ENCODE results near the gene SLC49A4. TPM values are rescaled to one million over a fixed set of nuclear protein-coding genes. Genes with fewer than 3 reads are reported as not detected.

The SLC49A4 gene
- total RNA-seq, 6 donors from 2014 or later, result 13.9 to 22.8 (median 20.7) TPM

- no peak for DNase-seq
- no peak for TF ChIP-seq POLR2A (IDR thresholded peaks at IDR 0.05)
- TF ChIP-seq, protein P1, sequence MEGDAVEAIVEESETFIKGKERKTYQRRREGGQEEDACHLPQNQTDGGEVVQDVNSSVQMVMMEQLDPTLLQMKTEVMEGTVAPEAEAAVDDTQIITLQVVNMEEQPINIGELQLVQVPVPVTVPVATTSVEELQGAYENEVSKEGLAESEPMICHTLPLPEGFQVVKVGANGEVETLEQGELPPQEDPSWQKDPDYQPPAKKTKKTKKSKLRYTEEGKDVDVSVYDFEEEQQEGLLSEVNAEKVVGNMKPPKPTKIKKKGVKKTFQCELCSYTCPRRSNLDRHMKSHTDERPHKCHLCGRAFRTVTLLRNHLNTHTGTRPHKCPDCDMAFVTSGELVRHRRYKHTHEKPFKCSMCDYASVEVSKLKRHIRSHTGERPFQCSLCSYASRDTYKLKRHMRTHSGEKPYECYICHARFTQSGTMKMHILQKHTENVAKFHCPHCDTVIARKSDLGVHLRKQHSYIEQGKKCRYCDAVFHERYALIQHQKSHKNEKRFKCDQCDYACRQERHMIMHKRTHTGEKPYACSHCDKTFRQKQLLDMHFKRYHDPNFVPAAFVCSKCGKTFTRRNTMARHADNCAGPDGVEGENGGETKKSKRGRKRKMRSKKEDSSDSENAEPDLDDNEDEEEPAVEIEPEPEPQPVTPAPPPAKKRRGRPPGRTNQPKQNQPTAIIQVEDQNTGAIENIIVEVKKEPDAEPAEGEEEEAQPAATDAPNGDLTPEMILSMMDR (IDR thresholded peaks at IDR 0.05), result no peak
- TF ChIP-seq EP300 (IDR thresholded peaks at IDR 0.05), result no peak
- no peak for TF ChIP-seq POLR2AphosphoS5 (IDR thresholded peaks at IDR 0.05)
- Histone ChIP-seq H3K9me3 (no peaks in the 10 kb centered on the region), H3K27me3 (no peaks in the 10 kb centered on the region), H3K4me1 (peaks cover 12 to 15% (median 13%) of the 10 kb centered on the region in 4 donors), H3K27ac (no peak overlapping the region), H3K36me3 (no peaks in the 10 kb centered on the region), H3K4me3 (no peak overlapping the region)
- no peak for ATAC-seq (ENCODE audit: low FRiP score in 2 of 2)
- WGBS, 2 donors, result 85 to 100% methylated on average over 1 of the region's 1 CpG
Observed at GRCh38 chr3:122800031-122800430, 5.2 kb downstream of the SLC49A4 start.

- Histone ChIP-seq H3K27me3 (no peaks in the 10 kb centered on the region), H3K9me3 (no peaks in the 10 kb centered on the region), H3K4me3 (no peak overlapping the region), H3K4me1 (peaks cover 8 to 15% (median 12%) of the 10 kb centered on the region in 4 donors), H3K27ac (no peak overlapping the region), H3K36me3 (no peaks in the 10 kb centered on the region)
- ATAC-seq (ENCODE audit: low FRiP score in 2 of 2) (no peak), DNase-seq (no peak)
- TF ChIP-seq POLR2AphosphoS5 (IDR thresholded peaks at IDR 0.05) (no peak), EP300 (IDR thresholded peaks at IDR 0.05) (no peak), POLR2A (IDR thresholded peaks at IDR 0.05) (no peak)
- TF ChIP-seq, protein P1 (IDR thresholded peaks at IDR 0.05), result no peak
- WGBS, 2 donors, result 82 to 92% methylated on average over 3 of the region's 3 CpGs
Observed at GRCh38 chr3:122800706-122801237, 5.9 kb downstream of the SLC49A4 start.

GRCh38 chr3:122802323-122802722, 7.5 kb downstream of the SLC49A4 start:
- WGBS, 2 donors, result 89 to 91% methylated on average over 1 of the region's 1 CpG
- no peak for ATAC-seq (ENCODE audit: low FRiP score in 2 of 2)

GRCh38 chr3:122803977-122804376, 9.1 kb downstream of the SLC49A4 start:
- ATAC-seq (ENCODE audit: low FRiP score in 2 of 2) (no peak), DNase-seq (no peak)
- Histone ChIP-seq H3K27ac (no peak overlapping the region), H3K9me3 (no peaks in the 10 kb centered on the region), H3K4me3 (no peak overlapping the region), H3K36me3 (peaks cover 0 to 6% (median 0%) of the 10 kb centered on the region in 4 donors), H3K27me3 (no peaks in the 10 kb centered on the region), H3K4me1 (no peaks in the 10 kb centered on the region)
- TF ChIP-seq POLR2A (IDR thresholded peaks at IDR 0.05) (no peak), EP300 (IDR thresholded peaks at IDR 0.05) (no peak), POLR2AphosphoS5 (IDR thresholded peaks at IDR 0.05) (no peak)
- TF ChIP-seq, protein P1 (IDR thresholded peaks at IDR 0.05), result no peak
- WGBS, 2 donors, result 78 to 80% methylated on average over 2 of the region's 2 CpGs

More at GRCh38 chr3:122802323-122802722, 7.5 kb downstream of the SLC49A4 start:
- Histone ChIP-seq H3K36me3 (no peaks in the 10 kb centered on the region), H3K4me3 (no peak overlapping the region), H3K27me3 (no peaks in the 10 kb centered on the region), H3K4me1 (peaks cover 0 to 3% (median under 1%) of the 10 kb centered on the region in 4 donors), H3K9me3 (no peaks in the 10 kb centered on the region), H3K27ac (no peak overlapping the region)
- DNase-seq, result no peak
- TF ChIP-seq EP300 (IDR thresholded peaks at IDR 0.05) (no peak), POLR2A (IDR thresholded peaks at IDR 0.05) (no peak), POLR2AphosphoS5 (IDR thresholded peaks at IDR 0.05) (no peak)
- TF ChIP-seq, protein P1 (IDR thresholded peaks at IDR 0.05), result no peak

- H3K27me3 ChIP-seq, result no peaks in the 10 kb centered on the region
- H3K27ac ChIP-seq, result peak overlapping the region in 1 of 4 donors; percentile 1
- no peak for ATAC-seq (ENCODE audit: low FRiP score in 2 of 2)
- no peak overlapping the region for H3K4me3 ChIP-seq
- H3K9me3 ChIP-seq, result no peaks in the 10 kb centered on the region
- DNase-seq, result no peak
- peaks cover 0 to 9% (median 0%) of the 10 kb centered on the region in 4 donors for H3K36me3 ChIP-seq
- TF ChIP-seq POLR2AphosphoS5 (IDR thresholded peaks at IDR 0.05), result no peak
- TF ChIP-seq EP300 (IDR thresholded peaks at IDR 0.05), result no peak
- TF ChIP-seq, protein P1 (IDR thresholded peaks at IDR 0.05), result no peak
- TF ChIP-seq POLR2A (IDR thresholded peaks at IDR 0.05), result no peak
- H3K4me1 ChIP-seq, result peaks cover 0 to 4% (median 0%) of the 10 kb centered on the region in 4 donors
Observed at GRCh38 chr3:122810734-122811133, 15.9 kb downstream of the SLC49A4 start.

Measured in upper lobe of left lung (tissue), 6 donors.